K562 (cell line): Measurements from ENCODE around the gene PHACTR3. TPM values are rescaled to one million over a fixed set of nuclear protein-coding genes. Genes with fewer than 3 reads are reported as not detected.

ENCODE experiments used
- ATAC-seq: fragments of 200-7000 bp; cut with Tn5 transposase; 3 replicates; pipeline ENCODE4 v1.9.1; 2020; ENCODE audit warnings: moderate library complexity
- BruUV-seq: library from RNA; stranded (reverse); fragments of 400-500 nt; replicated peaks from 2 replicates; lab custom pipeline; 2021; lab: Mats Ljungman, UMichigan
- CTCF ChIA-PET: fragments of 300-600 bp; formaldehyde crosslinking; extraction: SDS; loops from one replicate; lab custom pipeline; 2021; ENCODE audit warnings: low intra/inter-chr PET ratio; lab: Yijun Ruan, JAX
- POLR2A ChIA-PET: fragments of 300-600, 350-650 bp; sonication (Branson Sonifier 250); formaldehyde crosslinking; extraction: SDS; loops from one replicate; lab custom pipeline; 2021; ENCODE audit warnings: antibody characterized with exemption, inconsistent platforms; lab: Yijun Ruan, JAX
- DNase-seq, 4 experiments: peaks; one replicate each; pipeline versions ENCODE4 v3.0.0 to v3.0.0-alpha.2; 2011 to 2018; ENCODE audit warnings: low spot score in 3 of 4, mixed read lengths in 3 of 4; ENCODE audit errors: extremely low read depth in 1 of 4
- FAIRE-seq: peaks from 2 replicates; lab custom pipeline; 2011; peaks lifted over from hg19 to GRCh38; lab: Jason Lieb, UNC
- H2AFZ ChIP-seq: 2 replicates; pipeline ENCODE4 v1.6.0; 2011; ENCODE audit warnings: low read depth, low read length, control low read depth, inconsistent platforms
- H3K27ac ChIP-seq: fragments of 200-600 bp; 3 replicates; pipeline ENCODE4 v1.8.0; 2011; ENCODE audit warnings: low read depth, mild to moderate bottlenecking, control low read depth, inconsistent platforms, low read length, moderate library complexity, mixed read lengths; ENCODE audit errors: extremely low read depth
- H3K27me3 ChIP-seq, 2 experiments: fragments of 300-600 bp in 1 of 2; 2 replicates in 1 of 2; 3 replicates in 1 of 2; pipeline versions ENCODE4 v1.6.0 to v1.8.0; 2011; ENCODE audit warnings: inconsistent platforms in 2 of 2, low read length in 2 of 2, mild to moderate bottlenecking in 1 of 2, mixed read lengths in 1 of 2, moderate library complexity in 1 of 2; ENCODE audit not compliant: control insufficient read depth in 2 of 2, insufficient read depth in 2 of 2
- H3K36me3 ChIP-seq: fragments of 300-600 bp; 3 replicates; pipeline ENCODE4 v1.8.0; 2011; ENCODE audit warnings: mild to moderate bottlenecking, low read length, inconsistent platforms; ENCODE audit not compliant: control insufficient read depth, insufficient read depth
- H3K4me1 ChIP-seq, 2 experiments: fragments of 200-600 bp in 1 of 2; replicated peaks in 1 of 2; 2 replicates in 1 of 2; 3 replicates in 1 of 2; pipeline versions ENCODE4 v1.5.1 to v1.8.0; 2011; ENCODE audit warnings: inconsistent platforms in 2 of 2, low read length in 2 of 2, mild to moderate bottlenecking in 1 of 2, mixed read lengths in 1 of 2, moderate library complexity in 1 of 2; ENCODE audit not compliant: control insufficient read depth in 2 of 2, insufficient read depth in 2 of 2
- H3K4me2 ChIP-seq: 2 replicates; pipeline ENCODE4 v1.6.1; 2011; ENCODE audit warnings: low read length, control low read depth, inconsistent platforms, mixed read lengths; ENCODE audit not compliant: insufficient read depth
- H3K4me3 ChIP-seq: fragments of 200-600 bp; sonication (generic), shearing (Covaris generic); 2 replicates; pipeline ENCODE4 v1.5.1; 2016; ENCODE audit warnings: control low read depth, inconsistent platforms
- H3K79me2 ChIP-seq: fragments of 200-600 bp; 3 replicates; pipeline ENCODE4 v1.8.0; 2011; ENCODE audit warnings: low read length, inconsistent platforms; ENCODE audit not compliant: control insufficient read depth, insufficient read depth
- H3K9ac ChIP-seq, 2 experiments: 2 replicates each; pipeline versions ENCODE4 v1.6.0 to v1.6.1; 2011; ENCODE audit warnings: low read depth in 2 of 2, low read length in 2 of 2, control low read depth in 1 of 2, inconsistent platforms in 1 of 2, mild to moderate bottlenecking in 1 of 2, mixed read lengths in 1 of 2; ENCODE audit not compliant: insufficient read depth in 1 of 2
- H3K9me1 ChIP-seq: one replicate; pipeline ENCODE4 v1.6.0; 2011; ENCODE audit warnings: inconsistent platforms, mild to moderate bottlenecking, low read length, moderate library complexity; ENCODE audit not compliant: control insufficient read depth, insufficient read depth
- H3K9me3 ChIP-seq: replicated peaks from 2 replicates; pipeline ENCODE4 v1.5.1; 2011; ENCODE audit warnings: low read depth, low read length, inconsistent platforms; ENCODE audit not compliant: control insufficient read depth, insufficient read depth
- H4K20me1 ChIP-seq: replicated peaks from 2 replicates; pipeline ENCODE4 v1.6.1; 2011; ENCODE audit warnings: low read length, inconsistent platforms, mixed read lengths; ENCODE audit not compliant: control insufficient read depth, insufficient read depth
- ATF2 ChIP-seq: sonication (generic); formaldehyde crosslinking; IDR thresholded peaks from 2 replicates; pipeline ENCODE4 v1.8.1; 2022; ENCODE audit warnings: missing genetic modification reagents
- CHCHD3 ChIP-seq: fragments of 250-450 bp; sonication (Bioruptor Pico); IDR thresholded peaks from 2 replicates; pipeline ENCODE4 v2.1.2; 2022; ENCODE audit warnings: mild to moderate bottlenecking
- CREB1 ChIP-seq, 2 experiments: sonication (generic) in 1 of 2; formaldehyde crosslinking in 1 of 2; IDR thresholded peaks; 2 replicates each; pipeline versions ENCODE4 v1.6.1 to v1.8.0; 2012 to 2022; ENCODE audit warnings: inconsistent platforms in 1 of 2, mild to moderate bottlenecking in 1 of 2, missing genetic modification reagents in 1 of 2, moderate library complexity in 1 of 2
- FUS ChIP-seq: fragments of 200-400 bp; formaldehyde crosslinking; optimal IDR thresholded peaks from 2 replicates; pipeline ENCODE3; 2017; ENCODE audit warnings: low read depth, low read length
- HMG20B ChIP-seq: fragments of 250-450 bp; sonication (Bioruptor Pico); IDR thresholded peaks from 2 replicates; pipeline ENCODE4 v1.5.0; 2021; ENCODE audit warnings: mild to moderate bottlenecking
- MED1 ChIP-seq: sonication (generic); formaldehyde crosslinking; IDR thresholded peaks from 2 replicates; pipeline ENCODE4 v1.8.1; 2023; ENCODE audit warnings: missing genetic modification reagents, borderline replicate concordance
- NR0B1 ChIP-seq: fragments of 450-650 bp; IDR thresholded peaks from one replicate; pipeline ENCODE4 v1.6.1; 2018; ENCODE audit warnings: mild to moderate bottlenecking, moderate library complexity; ENCODE audit not compliant: partially characterized antibody
- RAD51 ChIP-seq: fragments of 450-650 bp; IDR thresholded peaks from 2 replicates; pipeline ENCODE4 v1.7.1; 2016; ENCODE audit warnings: low read depth, mild to moderate bottlenecking, borderline replicate concordance
- RBM25 ChIP-seq: fragments of 200-400 bp; formaldehyde crosslinking; IDR thresholded peaks from 2 replicates; pipeline ENCODE4 v1.6.1; 2018; ENCODE audit warnings: low read length, low read depth, moderate library complexity; ENCODE audit not compliant: severe bottlenecking
- SIN3A ChIP-seq, 2 experiments: fragments of 150-350 bp in 1 of 2; IDR thresholded peaks; 2 replicates each; pipeline ENCODE4 v1.6.1; 2011 to 2016; ENCODE audit warnings: borderline replicate concordance in 2 of 2, low read depth in 2 of 2, low read length in 2 of 2, mild to moderate bottlenecking in 2 of 2, moderate library complexity in 2 of 2; ENCODE audit not compliant: control insufficient read depth in 1 of 2
- THRAP3 ChIP-seq: fragments of 450-650 bp; IDR thresholded peaks from 2 replicates; pipeline ENCODE4 v1.6.1; 2016; ENCODE audit warnings: mild to moderate bottlenecking, inconsistent platforms, borderline replicate concordance
- WGBS: fragments of 100-300 bp; shearing (Covaris generic); methylation state at CpG from one replicate; pipeline ENCODE4 v1.1.6; 2016; ENCODE audit warnings: low coverage, mixed read lengths; ENCODE audit not compliant: insufficient coverage; ENCODE audit errors: missing lambda C conversion rate; 5-methylcytosine and 5-hydroxymethylcytosine counted together
- in situ Hi-C: fragments of 300-500 bp; cut with MboI; formaldehyde crosslinking; loops from 4 replicates; pipeline ENCODE4 v1.15.0; 2018; ENCODE audit warnings: inconsistent platforms, mixed read lengths
- intact Hi-C: fragments of 100-400 bp; cut with micrococcal nuclease; formaldehyde crosslinking; loops from 2 replicates; pipeline ENCODE4 v1.14.2; 2022
- polyA plus RNA-seq, 8 experiments: library from polyadenylated mRNA; depleted of rRNA in 4 of 8; stranded (reverse) in 5 of 8; unstranded in 3 of 8; fragments of >200 nt; fragmentation: Nextera tagmentation in 2 of 8; fragmentation: Illumina TruSeq in 1 of 8; extraction: Ambion mirVana in 2 of 8; extraction: Trizol in 1 of 8; gene quantifications; 2 replicates each; pipeline versions ENCODE4 v1.2.1 to v1.2.3, GENCODE V29; 2011 to 2014; ENCODE audit warnings: inconsistent platforms in 1 of 8, missing spikeins in 1 of 8
- total RNA-seq, 7 experiments: library from RNA; depleted of rRNA in 6 of 7; stranded (reverse); fragments of >200 nt in 6 of 7; fragmentation: Illumina TruSeq in 2 of 7; extraction: Trizol in 2 of 7; gene quantifications; 2 replicates each; pipeline versions ENCODE4 v1.2.1 to v1.2.3, GENCODE V29; 2011 to 2021; ENCODE audit warnings: low replicate concordance in 1 of 7

Gene PHACTR3
- total and polyA plus RNA-seq, 9 of the 15 experiments (the other 6 are each of a cell fraction or from before 2014, with no cell fraction given): not detected

DNA sequence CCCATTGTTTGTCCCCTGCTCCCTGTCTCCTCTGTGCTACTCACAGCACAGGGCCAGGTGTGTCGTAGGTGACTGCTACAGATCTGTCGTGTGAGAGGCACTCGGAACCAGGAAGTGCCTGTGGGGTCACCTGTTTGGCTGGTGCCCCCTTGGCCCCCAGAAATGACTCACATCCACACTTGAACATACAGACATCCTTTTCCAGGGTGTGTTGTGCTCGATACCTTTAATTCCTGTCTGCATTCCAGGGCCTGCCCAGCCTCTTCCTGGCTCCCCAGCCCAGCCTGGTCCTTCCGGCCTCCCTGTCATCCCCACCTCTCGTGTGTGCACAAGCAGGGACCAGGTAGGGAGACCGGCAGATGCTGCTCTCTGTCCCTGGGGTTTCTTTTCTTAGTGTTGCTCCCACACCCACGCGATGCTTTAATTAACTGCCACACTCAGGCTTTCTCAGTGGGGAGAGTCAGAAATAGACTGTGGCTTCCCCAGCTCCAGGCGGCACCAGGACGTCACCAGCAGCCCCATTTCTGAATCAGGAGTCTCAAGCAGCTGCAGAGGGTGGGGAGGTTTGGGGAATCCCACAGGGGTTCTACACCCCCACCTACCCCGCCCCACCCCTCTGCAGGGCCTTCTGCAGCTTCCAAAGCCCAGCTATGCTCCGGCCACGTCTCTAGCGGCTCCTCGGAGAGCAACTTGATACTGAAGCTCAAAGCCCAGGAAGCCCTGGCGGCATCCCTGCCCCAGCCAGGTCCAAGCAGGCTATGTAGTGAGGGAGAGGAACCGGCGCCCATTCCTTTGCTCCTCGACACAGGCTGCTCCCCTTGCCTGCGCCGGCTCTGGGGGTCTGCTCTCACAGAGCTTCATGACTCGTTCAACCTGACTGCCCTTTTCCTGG, 226.9 kb downstream of the PHACTR3 start (continued):
- TF ChIP-seq NR0B1: no peak
- TF ChIP-seq SIN3A (IDR thresholded peaks at IDR 0.05; ENCODE audit: borderline replicate concordance in 2 of 2, control insufficient read depth in 1 of 2, low read depth in 2 of 2, low read length in 2 of 2): no peak

DNA sequence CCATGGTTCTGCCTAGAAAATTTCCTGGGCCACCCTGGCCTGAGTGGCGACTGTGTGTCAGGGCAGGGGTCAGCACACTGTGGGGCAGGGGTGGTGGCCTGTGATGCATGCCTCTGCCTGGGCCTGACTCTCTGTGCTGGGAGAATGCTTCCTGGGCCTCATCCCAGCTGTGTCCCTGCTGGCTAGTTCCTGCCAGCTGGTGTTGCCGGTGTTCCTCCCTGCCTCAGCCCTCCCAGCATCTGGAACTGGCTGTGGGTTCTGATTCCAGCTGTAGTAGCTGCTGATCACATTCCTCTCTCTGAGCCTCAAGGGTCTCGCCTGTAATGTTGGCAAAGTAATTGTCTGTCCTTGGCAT, 227.6 kb downstream of the PHACTR3 start:
- Histone ChIP-seq H3K36me3 (no peaks in the 10 kb centered on the region), H3K79me2 (no peaks in the 10 kb centered on the region), H4K20me1 (no peaks in the 10 kb centered on the region), H3K4me2 (no peak overlapping the region), H3K9me1 (no peaks in the 10 kb centered on the region), H3K9me3 (no peaks in the 10 kb centered on the region), H3K27ac (no peak overlapping the region), H3K27me3 (peaks cover 0 to 16% of the 10 kb centered on the region in 2 experiments; a peak in 3 of 5 replicates), H3K9ac (no peak overlapping the region), H3K4me1 (no peaks in the 10 kb centered on the region), H2AFZ (no peak overlapping the region), H3K4me3 (no peak overlapping the region)
- FAIRE-seq: no peak
- in situ Hi-C loops: no loop called here
- ChIA-PET POLR2A (interaction anchor here (0.6 kb wide), 1 partner anchor 11 kb away, joined by 3 read pairs; no protein-coding TSS in a partner anchor), CTCF (interaction anchor here (0.7 kb wide), 1 partner anchor 12 kb away, joined by 3 read pairs; no protein-coding TSS in a partner anchor)
- WGBS: 2% methylated on average over 3 of the region's 3 CpGs
- DNase-seq: no peak
- BruUV-seq: no TSS peak
- no peak for ATAC-seq
- intact Hi-C loops: no loop called here
- no peak for TF ChIP-seq MED1
- no peak for TF ChIP-seq RAD51
- TF ChIP-seq ATF2 (CRISPR knock-in tag): no peak
- TF ChIP-seq FUS: no peak
- TF ChIP-seq RBM25: no peak
- TF ChIP-seq HMG20B (CRISPR knock-in tag): no peak
- TF ChIP-seq THRAP3: no peak
- no peak for TF ChIP-seq CREB1 (IDR thresholded peaks at IDR 0.05)
- TF ChIP-seq CREB1 (CRISPR knock-in tag; IDR thresholded peaks at IDR 0.05): no peak
- no peak for TF ChIP-seq CHCHD3 (CRISPR knock-in tag)
